GM19467 (cell line): ENCODE data around the gene GLB1L3.
"Not testable (repeated sequence)": the region's sequence is repeated elsewhere in the genome, so short reads cannot be mapped to it uniquely, and the experiment has no call there.

ENCODE experiments used
- ATAC-seq: cut with Tn5 transposase; IDR thresholded peaks from one replicate; pipeline ENCODE4 v1.9.1; 2021; ENCODE audit warnings: mild to moderate bottlenecking, moderate library complexity; ENCODE audit not compliant: unreplicated experiment

Gene GLB1L3

GRCh38 chr11:134250675-134251074 lies 25.5 kb upstream of the GLB1L3 start:
- ATAC-seq, result no peak

- peak; percentile 24 for ATAC-seq
These were observed 23.6 kb upstream of the GLB1L3 start for GRCh38 chr11:134252346-134253187.

GRCh38 chr11:134253188-134253993 lies 22.8 kb upstream of the GLB1L3 start, which contains the start of the genes ACAD8 and THYN1:
TSS of gene ACAD8 (plus strand) at chr11:134253568. CDS start at chr11:134253601, 33 bp downstream.
TSS of gene THYN1 (minus strand) at chr11:134253352. CDS start at chr11:134252882, 470 bp downstream.
- peak; percentile 99 for ATAC-seq

GRCh38 chr11:134254433-134255183 lies 21.6 kb upstream of the GLB1L3 start:
- no peak for ATAC-seq

GRCh38 chr11:134255184-134255561 lies 21.0 kb upstream of the GLB1L3 start:
- ATAC-seq, result not testable (repeated sequence)

GRCh38 chr11:134257101-134257500 lies 19.1 kb upstream of the GLB1L3 start:
- no peak for ATAC-seq

GRCh38 chr11:134258577-134258976 lies 17.6 kb upstream of the GLB1L3 start:
- no peak for ATAC-seq

- ATAC-seq, result no peak
These were observed 15.7 kb upstream of the GLB1L3 start for GRCh38 chr11:134260503-134260902.

- ATAC-seq, result no peak
These were observed 15.2 kb upstream of the GLB1L3 start for GRCh38 chr11:134260983-134261382.

GRCh38 chr11:134261626-134262488 lies 14.3 kb upstream of the GLB1L3 start:
- no peak for ATAC-seq

GRCh38 chr11:134264966-134265764 lies 11.0 kb upstream of the GLB1L3 start:
- ATAC-seq, result no peak

- no peak for ATAC-seq
These were observed 9.7 kb upstream of the GLB1L3 start for GRCh38 chr11:134266440-134266839.

GRCh38 chr11:134266841-134267251 lies 9.3 kb upstream of the GLB1L3 start:
- no peak for ATAC-seq

- ATAC-seq, result no peak
These were observed 8.7 kb upstream of the GLB1L3 start for GRCh38 chr11:134267461-134267860.

GRCh38 chr11:134267966-134268365 lies 8.2 kb upstream of the GLB1L3 start:
- no peak for ATAC-seq

- no peak for ATAC-seq
These were observed 5.9 kb upstream of the GLB1L3 start for GRCh38 chr11:134270250-134270714.

- ATAC-seq, result no peak
These were observed 4.2 kb upstream of the GLB1L3 start for GRCh38 chr11:134271978-134272377.

- ATAC-seq, result no peak
These were observed 3.5 kb upstream of the GLB1L3 start for GRCh38 chr11:134272381-134273316.
